Measurements from ENCODE around the gene LMCD1.

DNA sequence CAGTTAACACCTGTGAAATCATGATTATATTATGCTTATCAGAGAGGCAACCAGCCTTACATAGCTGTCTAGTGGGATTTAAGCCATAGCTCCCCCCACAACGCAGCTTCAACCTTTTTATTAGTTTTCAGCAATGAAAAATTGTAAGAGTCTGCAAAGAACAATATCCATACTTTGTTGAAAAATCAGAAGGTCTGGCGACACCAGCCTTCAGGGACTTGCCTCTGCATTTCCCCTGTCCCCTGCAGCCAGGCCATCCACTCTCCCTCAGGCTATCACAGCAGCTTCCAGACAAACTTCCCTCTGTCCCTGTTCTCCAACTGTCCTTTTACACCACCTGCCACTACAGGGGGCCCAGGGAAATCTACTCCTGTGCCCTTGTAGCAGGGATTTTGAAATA, 83.0 kb downstream of the LMCD1 start:
- TF ChIP-seq, protein P1, sequence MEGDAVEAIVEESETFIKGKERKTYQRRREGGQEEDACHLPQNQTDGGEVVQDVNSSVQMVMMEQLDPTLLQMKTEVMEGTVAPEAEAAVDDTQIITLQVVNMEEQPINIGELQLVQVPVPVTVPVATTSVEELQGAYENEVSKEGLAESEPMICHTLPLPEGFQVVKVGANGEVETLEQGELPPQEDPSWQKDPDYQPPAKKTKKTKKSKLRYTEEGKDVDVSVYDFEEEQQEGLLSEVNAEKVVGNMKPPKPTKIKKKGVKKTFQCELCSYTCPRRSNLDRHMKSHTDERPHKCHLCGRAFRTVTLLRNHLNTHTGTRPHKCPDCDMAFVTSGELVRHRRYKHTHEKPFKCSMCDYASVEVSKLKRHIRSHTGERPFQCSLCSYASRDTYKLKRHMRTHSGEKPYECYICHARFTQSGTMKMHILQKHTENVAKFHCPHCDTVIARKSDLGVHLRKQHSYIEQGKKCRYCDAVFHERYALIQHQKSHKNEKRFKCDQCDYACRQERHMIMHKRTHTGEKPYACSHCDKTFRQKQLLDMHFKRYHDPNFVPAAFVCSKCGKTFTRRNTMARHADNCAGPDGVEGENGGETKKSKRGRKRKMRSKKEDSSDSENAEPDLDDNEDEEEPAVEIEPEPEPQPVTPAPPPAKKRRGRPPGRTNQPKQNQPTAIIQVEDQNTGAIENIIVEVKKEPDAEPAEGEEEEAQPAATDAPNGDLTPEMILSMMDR (conservative IDR thresholded peaks at IDR 0.05 in 1 of 2, IDR thresholded peaks at IDR 0.05 in 1 of 2; ENCODE audit: low read depth in 1 of 2, low read length in 2 of 2) = no peak
- TF ChIP-seq EZH2 (IDR thresholded peaks at IDR 0.05; ENCODE audit: low read length, missing control alignments) = no peak
